HepG2 (cell line): ENCODE results near the gene RPL4. TPM values are rescaled to one million over a fixed set of nuclear protein-coding genes. Genes with fewer than 3 reads are reported as not detected.

Experiments
- BCL6 ChIP-seq: IDR thresholded peaks from 2 replicates; pipeline ENCODE4 v1.6.1; 2016; ENCODE audit warnings: missing genetic modification reagents, missing compliant biosample characterization
- DNMT1 ChIP-seq: sonication (generic); formaldehyde crosslinking; IDR thresholded peaks from 2 replicates; pipeline ENCODE4 v1.5.1; 2020; ENCODE audit warnings: mild to moderate bottlenecking, missing genetic modification reagents
- GATA4 ChIP-seq: sonication (generic); IDR thresholded peaks from 2 replicates; pipeline ENCODE4 v1.6.1; 2016; ENCODE audit warnings: antibody characterized with exemption, low read depth, borderline replicate concordance
- GPBP1L1 ChIP-seq: sonication (generic); formaldehyde crosslinking; IDR thresholded peaks from 2 replicates; pipeline ENCODE4 v1.5.0; 2020; ENCODE audit warnings: mild to moderate bottlenecking, missing genetic modification reagents
- KMT2A ChIP-seq: sonication (generic); formaldehyde crosslinking; IDR thresholded peaks from 2 replicates; pipeline ENCODE4 v1.4.0; 2020; ENCODE audit warnings: missing genetic modification reagents
- NFKB2 ChIP-seq: sonication (generic); formaldehyde crosslinking; IDR thresholded peaks from 2 replicates; pipeline ENCODE4 v1.4.0; 2020; ENCODE audit warnings: missing genetic modification reagents, borderline replicate concordance
- POGK ChIP-seq: sonication (generic); formaldehyde crosslinking; conservative IDR thresholded peaks from 2 replicates; pipeline ENCODE4 v1.8.0; 2022; ENCODE audit warnings: mild to moderate bottlenecking, moderate library complexity, missing genetic modification reagents
- SP1 ChIP-seq, 2 experiments: fragments of 450-650 bp in 1 of 2; sonication (generic) in 1 of 2; formaldehyde crosslinking in 1 of 2; IDR thresholded peaks; 2 replicates each; pipeline versions ENCODE4 v1.4.0 to v1.6.1; 2016 to 2020; ENCODE audit warnings: missing genetic modification reagents in 1 of 2
- YEATS4 ChIP-seq: sonication (generic); formaldehyde crosslinking; IDR thresholded peaks from 2 replicates; pipeline ENCODE4 v1.4.0; 2020; ENCODE audit warnings: missing genetic modification reagents, borderline replicate concordance
- ZBTB8A ChIP-seq: sonication (generic); formaldehyde crosslinking; IDR thresholded peaks from 2 replicates; pipeline ENCODE4 v1.4.0; 2020; ENCODE audit warnings: mild to moderate bottlenecking, low read depth, missing genetic modification reagents, borderline replicate concordance
- ZNF207 ChIP-seq: fragments of 450-650 bp; IDR thresholded peaks from 2 replicates; pipeline ENCODE4 v1.6.1; 2016; ENCODE audit warnings: antibody characterized with exemption, borderline replicate concordance
- ZNF30 ChIP-seq: sonication (generic); formaldehyde crosslinking; IDR thresholded peaks from 2 replicates; pipeline ENCODE4 v1.5.0; 2020; ENCODE audit warnings: mild to moderate bottlenecking, missing genetic modification reagents
- ZNF432 ChIP-seq: sonication (generic); formaldehyde crosslinking; IDR thresholded peaks from 2 replicates; pipeline ENCODE4 v1.5.0; 2020; ENCODE audit warnings: missing genetic modification reagents, mild to moderate bottlenecking, borderline replicate concordance
- ZNF460 ChIP-seq: sonication (generic); formaldehyde crosslinking; IDR thresholded peaks from 2 replicates; pipeline ENCODE4 v1.5.1; 2020; ENCODE audit warnings: missing genetic modification reagents, mild to moderate bottlenecking, borderline replicate concordance
- ZNF510 ChIP-seq: sonication (generic); formaldehyde crosslinking; IDR thresholded peaks from 2 replicates; pipeline ENCODE4 v1.4.0; 2020; ENCODE audit warnings: low read depth, mild to moderate bottlenecking, missing genetic modification reagents
- ZNF530 ChIP-seq: sonication (generic); formaldehyde crosslinking; IDR thresholded peaks from 2 replicates; pipeline ENCODE4 v1.5.0; 2020; ENCODE audit warnings: low read depth, mild to moderate bottlenecking, missing genetic modification reagents
- ZNF724P ChIP-seq: sonication (generic); formaldehyde crosslinking; IDR thresholded peaks from 2 replicates; pipeline ENCODE4 v1.8.0; 2022; ENCODE audit warnings: missing genetic modification reagents, borderline replicate concordance
- ZNF746 ChIP-seq: sonication (generic); formaldehyde crosslinking; IDR thresholded peaks from 2 replicates; pipeline ENCODE4 v1.8.0; 2022; ENCODE audit warnings: mild to moderate bottlenecking, missing genetic modification reagents
- ZNF83 ChIP-seq: sonication (generic); formaldehyde crosslinking; IDR thresholded peaks from 2 replicates; pipeline ENCODE4 v1.4.0; 2020; ENCODE audit warnings: missing genetic modification reagents, mild to moderate bottlenecking, borderline replicate concordance
- ZNF839 ChIP-seq: sonication (generic); formaldehyde crosslinking; IDR thresholded peaks from 2 replicates; pipeline ENCODE4 v1.4.0; 2020; ENCODE audit warnings: missing genetic modification reagents, mild to moderate bottlenecking, borderline replicate concordance
- polyA plus RNA-seq, 8 experiments: library from polyadenylated mRNA; depleted of rRNA in 3 of 8; stranded (reverse) in 7 of 8; unstranded in 1 of 8; fragments of >200 nt; fragmentation: Illumina TruSeq in 4 of 8; extraction: Trizol in 4 of 8; gene quantifications; 2 replicates each; pipeline versions ENCODE4 v1.2.1 to v1.2.3, GENCODE V29; 2011 to 2016; ENCODE audit warnings: low read depth in 4 of 8, missing spikeins in 1 of 8, mixed read lengths in 1 of 8; ENCODE audit not compliant: insufficient read depth in 1 of 8
- total RNA-seq, 5 experiments: library from RNA; depleted of rRNA; stranded (reverse); fragments of >200 nt; fragmentation: Illumina TruSeq; extraction: Trizol; gene quantifications; 2 replicates each; pipeline ENCODE4 v1.2.3, GENCODE V29; 2016; ENCODE audit warnings: low read depth in 1 of 5
- TF ChIP-seq, protein P1 (sequence below): sonication (generic); formaldehyde crosslinking; IDR thresholded peaks from 2 replicates; pipeline ENCODE4 v1.4.0; 2020; ENCODE audit warnings: missing genetic modification reagents
- TF ChIP-seq, protein P2 (sequence below): sonication (generic); formaldehyde crosslinking; IDR thresholded peaks from 2 replicates; pipeline ENCODE4 v1.8.0; 2022; ENCODE audit warnings: low read depth, missing genetic modification reagents

The RPL4 gene
- total and polyA plus RNA-seq, 2 of the 13 experiments (the other 11 are each of a cell fraction or from before 2014, with no cell fraction given) = 3,630 to 3,960 TPM

GRCh38 chr15:66497502-66498455 is 6.9 kb downstream of the RPL4 start, which contains the start of gene SNAPC5 (continued):
- TF ChIP-seq SP1 (IDR thresholded peaks at IDR 0.05) (no peak), SP1 (CRISPR knock-in tag; IDR thresholded peaks at IDR 0.05) (peak; percentile 82), ZNF83 (CRISPR knock-in tag) (no peak), ZNF510 (CRISPR knock-in tag) (no peak), ZNF746 (no peak), GPBP1L1 (CRISPR knock-in tag) (no peak), YEATS4 (CRISPR knock-in tag) (peak; percentile 69; the same call in 1 of the 2 replicates), POGK (peak; percentile 76; the same call in 1 of the 2 replicates), ZNF839 (CRISPR knock-in tag) (no peak; the same call in 1 of the 2 replicates), DNMT1 (no peak), ZNF530 (CRISPR knock-in tag) (no peak), ZNF460 (CRISPR knock-in tag) (no peak), ZNF30 (CRISPR knock-in tag) (no peak), ZNF724P (CRISPR knock-in tag) (peak; percentile 38; the same call in 1 of the 2 replicates), BCL6 (CRISPR knock-in tag) (peak; percentile 47; the same call in 1 of the 2 replicates), KMT2A (peak; percentile 93), ZNF207 (no peak), NFKB2 (CRISPR knock-in tag) (peak; percentile 55; the same call in 1 of the 2 replicates), ZNF432 (CRISPR knock-in tag) (no peak), ZBTB8A (no peak), GATA4 (peak; percentile 42; the same call in 1 of the 2 replicates)
- TF ChIP-seq, protein P1, sequence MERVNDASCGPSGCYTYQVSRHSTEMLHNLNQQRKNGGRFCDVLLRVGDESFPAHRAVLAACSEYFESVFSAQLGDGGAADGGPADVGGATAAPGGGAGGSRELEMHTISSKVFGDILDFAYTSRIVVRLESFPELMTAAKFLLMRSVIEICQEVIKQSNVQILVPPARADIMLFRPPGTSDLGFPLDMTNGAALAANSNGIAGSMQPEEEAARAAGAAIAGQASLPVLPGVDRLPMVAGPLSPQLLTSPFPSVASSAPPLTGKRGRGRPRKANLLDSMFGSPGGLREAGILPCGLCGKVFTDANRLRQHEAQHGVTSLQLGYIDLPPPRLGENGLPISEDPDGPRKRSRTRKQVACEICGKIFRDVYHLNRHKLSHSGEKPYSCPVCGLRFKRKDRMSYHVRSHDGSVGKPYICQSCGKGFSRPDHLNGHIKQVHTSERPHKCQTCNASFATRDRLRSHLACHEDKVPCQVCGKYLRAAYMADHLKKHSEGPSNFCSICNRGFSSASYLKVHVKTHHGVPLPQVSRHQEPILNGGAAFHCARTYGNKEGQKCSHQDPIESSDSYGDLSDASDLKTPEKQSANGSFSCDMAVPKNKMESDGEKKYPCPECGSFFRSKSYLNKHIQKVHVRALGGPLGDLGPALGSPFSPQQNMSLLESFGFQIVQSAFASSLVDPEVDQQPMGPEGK (CRISPR knock-in tag) = peak; percentile 41
- TF ChIP-seq, protein P2, sequence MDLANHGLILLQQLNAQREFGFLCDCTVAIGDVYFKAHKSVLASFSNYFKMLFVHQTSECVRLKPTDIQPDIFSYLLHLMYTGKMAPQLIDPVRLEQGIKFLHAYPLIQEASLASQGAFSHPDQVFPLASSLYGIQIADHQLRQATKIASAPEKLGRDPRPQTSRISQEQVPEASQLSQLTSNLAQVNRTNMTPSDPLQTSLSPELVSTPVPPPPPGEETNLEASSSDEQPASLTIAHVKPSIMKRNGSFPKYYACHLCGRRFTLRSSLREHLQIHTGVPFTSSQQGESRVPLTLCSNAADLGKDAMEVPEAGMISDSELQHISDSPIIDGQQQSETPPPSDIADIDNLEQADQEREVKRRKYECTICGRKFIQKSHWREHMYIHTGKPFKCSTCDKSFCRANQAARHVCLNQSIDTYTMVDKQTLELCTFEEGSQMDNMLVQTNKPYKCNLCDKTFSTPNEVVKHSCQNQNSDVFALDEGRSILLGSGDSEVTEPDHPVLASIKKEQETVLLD = no peak
